HG03196 (cell line): ENCODE results near the gene SMR3B.

ENCODE experiments used
- ATAC-seq: cut with Tn5 transposase; IDR thresholded peaks from one replicate; pipeline ENCODE4 v1.9.1; 2021; ENCODE audit not compliant: unreplicated experiment

SMR3B gene

DNA sequence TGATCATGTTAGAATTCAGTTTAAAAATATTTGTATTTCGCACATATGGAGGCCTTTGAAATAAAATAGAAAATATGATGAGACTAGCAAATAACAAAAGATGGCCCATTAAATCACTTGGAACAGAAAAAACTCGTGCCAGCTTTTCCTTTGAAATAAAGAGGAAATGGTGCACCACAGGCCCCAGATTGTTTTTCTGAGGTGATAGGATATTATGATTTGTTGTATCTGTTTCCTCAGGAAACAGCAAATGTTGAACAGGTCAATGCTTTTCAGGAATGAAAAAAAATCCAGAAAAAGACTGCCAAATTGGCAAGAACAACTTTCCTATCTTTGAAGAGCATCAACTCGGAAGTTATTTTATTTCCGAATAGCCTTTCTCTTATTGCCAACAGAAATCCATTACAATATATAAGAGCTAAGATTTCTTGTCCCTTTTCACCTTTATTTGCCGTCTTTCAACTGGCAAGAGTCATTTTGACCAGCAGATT, at the start of gene SMR3B:
SMR3B (plus strand) TSS at position 441 of the 491 bp plus-strand sequence. CDS start 1,380 bp downstream, outside the sequence.
- ATAC-seq = no peak

DNA sequence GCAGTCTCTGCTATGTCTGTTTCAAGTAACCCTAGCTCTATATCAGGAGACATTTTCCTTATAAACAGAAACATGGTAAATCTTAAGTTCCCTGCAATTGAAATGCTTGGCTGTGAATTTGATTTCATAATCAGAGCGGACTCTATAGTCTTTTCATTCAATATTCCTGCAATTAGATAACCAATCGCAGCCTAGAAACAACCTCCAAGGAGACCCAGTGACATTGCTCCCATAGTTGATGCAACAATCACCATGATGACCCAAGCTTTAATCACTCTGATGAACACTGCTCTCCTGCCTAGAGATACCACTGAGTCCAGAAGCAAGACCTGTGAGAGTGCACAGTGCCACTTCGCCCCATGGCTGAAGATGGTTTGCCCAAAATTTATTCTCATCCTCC, 48.2 kb upstream of the SMR3B start, which contains the start of gene CABS1:
CABS1 (plus strand) TSS at position 301 of the 400 bp plus-strand sequence; CDS start at position 360, 59 bp downstream.
- ATAC-seq = no peak

DNA sequence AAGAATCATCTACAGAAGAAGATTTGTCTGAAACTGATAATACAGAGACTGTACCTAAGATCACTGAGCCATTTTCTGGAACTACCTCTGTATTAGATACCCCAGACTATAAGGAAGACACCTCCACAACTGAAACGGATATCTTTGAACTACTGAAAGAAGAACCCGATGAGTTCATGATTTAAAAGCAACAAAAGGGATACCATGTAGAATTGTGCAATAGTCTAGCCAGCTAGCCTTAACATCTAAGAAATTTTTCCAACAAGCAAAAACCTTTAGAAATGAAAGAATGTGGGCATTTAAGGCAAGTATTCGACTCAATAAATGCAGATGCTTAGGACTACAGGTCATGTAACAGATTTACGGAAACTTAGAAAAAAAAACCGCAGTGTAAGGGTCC, 46.9 kb upstream of the SMR3B start:
- no peak for ATAC-seq

DNA sequence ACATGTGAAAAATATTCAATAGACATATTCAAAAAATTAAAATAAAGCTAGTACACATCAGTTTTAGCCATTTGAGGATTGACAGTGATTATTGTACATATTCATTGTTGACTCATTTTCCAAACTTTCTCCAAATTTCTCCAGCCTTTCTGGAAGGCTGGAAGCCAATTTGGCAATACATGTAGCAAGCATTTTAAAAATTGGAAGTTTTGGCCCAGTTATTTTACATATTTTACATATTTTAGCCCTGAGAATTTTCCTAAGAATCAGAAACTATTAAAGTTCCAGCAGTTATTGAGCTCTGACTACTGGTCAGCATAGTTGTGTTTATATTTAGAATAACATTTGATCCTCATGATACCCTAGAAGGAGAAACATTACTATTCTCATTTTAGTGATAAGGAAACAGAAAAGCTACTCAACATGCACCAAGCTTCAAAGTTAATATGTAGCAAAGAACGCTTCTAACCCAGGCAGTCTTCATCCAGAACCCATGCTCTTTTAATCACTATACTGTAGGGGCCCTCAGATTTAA, 45.0 kb upstream of the SMR3B start:
- ATAC-seq = no peak

DNA sequence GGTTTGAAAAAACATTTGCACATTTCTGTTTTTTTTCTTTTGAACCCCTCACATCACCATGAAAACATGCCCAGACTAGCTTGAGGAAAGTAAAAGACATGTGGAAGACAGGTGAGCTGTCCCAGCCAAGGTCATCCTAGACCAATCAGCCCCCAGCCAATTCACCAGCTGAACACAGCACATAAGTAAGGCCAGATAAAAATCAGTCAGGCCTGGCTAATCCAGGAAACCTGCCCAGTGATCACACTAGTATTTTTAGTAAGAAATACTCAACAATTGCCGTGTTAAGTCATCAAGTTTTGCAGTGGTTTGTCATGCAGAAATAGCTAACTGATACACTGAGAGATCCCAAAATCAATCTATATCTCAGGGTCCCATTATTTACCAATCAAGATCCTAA, 26.7 kb upstream of the SMR3B start:
- ATAC-seq = no peak

DNA sequence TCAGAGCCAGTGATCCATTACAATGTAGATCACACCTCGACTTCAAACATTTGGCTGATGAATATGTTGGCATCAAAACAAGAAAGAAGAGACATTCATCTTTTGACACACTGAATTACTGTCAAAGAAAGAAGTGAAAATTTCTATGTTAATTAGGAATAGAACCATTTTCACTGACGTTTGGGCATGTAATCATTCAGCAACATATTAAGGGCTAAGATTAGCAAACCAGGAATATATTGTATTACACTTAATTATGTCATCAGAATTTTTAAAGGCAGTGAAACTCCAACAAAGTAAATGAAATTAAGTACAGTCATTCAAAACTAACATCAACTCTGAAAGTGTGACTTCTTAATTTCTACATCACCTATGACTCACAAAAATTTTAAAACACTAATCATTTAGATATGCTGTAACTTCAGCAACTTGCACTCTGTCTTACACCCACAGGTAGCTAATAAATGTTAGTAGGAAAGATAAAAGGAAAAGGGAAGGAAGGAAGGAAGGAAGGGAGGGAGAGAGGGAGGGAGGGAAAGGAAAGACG, 23.7 kb upstream of the SMR3B start:
- no peak for ATAC-seq

DNA sequence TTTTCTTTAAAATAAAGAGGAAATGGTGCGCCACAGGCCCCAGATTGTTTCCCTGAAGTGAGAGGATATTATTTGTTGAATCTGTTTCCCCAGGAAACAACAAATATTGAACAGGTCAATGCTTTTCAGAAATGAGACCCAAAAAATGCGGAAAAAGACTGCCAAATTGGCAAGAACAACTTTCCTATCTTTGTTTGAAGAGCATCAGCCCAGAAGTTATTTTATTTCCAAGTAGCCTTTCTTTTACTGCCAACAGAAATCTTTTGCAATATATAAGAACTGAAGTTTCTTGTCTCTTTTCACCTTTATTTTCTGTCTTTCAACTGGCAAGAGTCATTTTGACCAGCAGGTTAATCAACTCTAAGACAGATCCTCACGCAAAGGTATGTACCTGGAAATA, 22.5 kb upstream of the SMR3B start, which contains the start of gene SMR3A:
SMR3A (plus strand) TSS at position 301 of the 400 bp plus-strand sequence. CDS start 1,356 bp downstream, outside the sequence.
- ATAC-seq = no peak

DNA sequence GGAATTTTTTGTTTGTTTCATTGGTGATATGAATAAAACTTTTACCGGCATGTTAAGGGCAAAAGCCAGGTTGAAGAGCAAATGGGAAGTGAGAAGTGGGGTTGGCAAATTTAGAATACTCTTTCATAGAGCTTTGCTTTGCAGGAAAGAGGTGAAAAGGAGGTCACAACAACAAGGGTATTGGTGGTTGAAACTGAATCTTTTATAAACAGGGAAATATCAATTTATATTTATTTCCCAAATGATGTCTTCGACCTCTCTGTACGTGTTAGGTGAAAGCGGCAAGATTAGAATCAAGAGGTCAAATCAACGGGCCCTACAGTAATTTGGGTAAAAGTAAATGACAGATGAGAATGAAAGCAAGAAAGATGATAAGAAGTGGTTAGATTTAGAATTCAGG, 18.9 kb upstream of the SMR3B start:
- ATAC-seq = no peak

DNA sequence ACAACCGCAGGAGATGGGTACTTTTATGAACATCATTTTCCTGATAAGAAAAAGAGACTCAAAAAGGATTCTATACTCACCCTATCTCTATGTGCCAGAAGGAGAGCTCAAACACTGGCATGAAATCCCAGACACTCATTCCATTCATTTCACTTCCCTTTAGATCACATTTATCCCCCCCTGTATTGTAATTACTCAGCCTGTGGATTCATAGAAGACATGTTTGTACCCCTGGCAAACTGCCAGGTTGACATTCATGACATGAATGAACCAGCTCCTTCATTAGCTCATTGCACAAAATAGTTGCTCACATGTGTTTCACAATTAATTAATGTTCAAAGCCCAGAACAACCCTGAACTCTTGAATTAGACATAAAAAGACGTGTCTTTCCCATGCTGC, 17.5 kb upstream of the SMR3B start:
- no peak for ATAC-seq

DNA sequence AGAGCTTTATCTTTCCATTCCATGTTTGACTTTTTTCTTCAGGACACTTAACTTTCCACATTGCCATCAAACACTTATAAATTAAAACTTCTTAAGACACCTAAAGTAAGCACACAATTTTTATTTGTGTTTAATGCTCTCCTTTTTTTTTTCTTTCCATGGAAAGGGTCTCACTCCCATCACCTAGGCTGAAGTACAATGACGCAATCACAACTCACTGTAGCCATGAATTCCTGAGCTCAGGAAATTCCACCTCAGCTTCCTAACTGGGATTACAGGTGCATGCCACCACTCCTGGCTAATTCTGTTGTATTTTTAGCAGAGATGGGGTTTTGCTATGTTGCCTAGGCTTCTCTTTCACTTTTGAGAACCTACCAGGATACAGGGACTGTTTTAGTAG, 15.1 kb upstream of the SMR3B start:
- ATAC-seq = no peak

DNA sequence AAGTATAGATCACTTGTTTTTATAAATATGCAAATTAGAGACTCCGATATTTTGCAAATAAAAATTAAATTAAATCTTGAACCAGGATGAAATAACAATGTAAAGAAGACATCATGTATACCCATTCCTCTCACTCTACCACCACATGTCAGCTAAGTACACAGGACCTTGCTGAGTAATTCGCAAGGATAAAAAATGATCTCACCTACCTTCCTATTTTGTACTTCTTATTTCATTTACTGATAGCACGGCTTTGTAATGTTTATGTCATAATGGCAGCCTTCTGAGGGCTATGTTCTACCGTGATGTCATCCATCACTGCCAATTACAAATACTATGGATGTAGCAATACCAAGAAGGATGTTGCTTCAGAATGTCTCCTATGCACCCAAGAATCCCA, 10.9 kb upstream of the SMR3B start:
- no peak for ATAC-seq

DNA sequence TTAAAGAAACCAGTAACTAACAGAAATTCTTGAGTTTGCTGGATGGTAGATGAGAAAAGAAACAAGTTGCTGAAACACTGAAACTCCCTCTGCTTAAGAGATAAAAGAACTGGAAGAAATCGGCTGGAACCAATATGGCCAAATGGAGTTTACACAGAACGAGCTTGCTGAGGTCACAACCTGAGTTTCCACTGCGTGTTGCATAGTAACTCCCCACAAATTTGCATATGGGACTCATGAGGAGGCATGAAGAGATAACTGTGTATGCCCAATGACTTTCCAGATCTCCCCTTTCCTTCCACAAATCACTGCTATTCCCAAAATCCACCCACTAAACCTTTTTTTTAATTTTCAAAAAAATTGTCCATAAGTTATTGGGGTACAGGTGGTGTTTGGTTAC, 10.2 kb upstream of the SMR3B start:
- ATAC-seq = no peak

DNA sequence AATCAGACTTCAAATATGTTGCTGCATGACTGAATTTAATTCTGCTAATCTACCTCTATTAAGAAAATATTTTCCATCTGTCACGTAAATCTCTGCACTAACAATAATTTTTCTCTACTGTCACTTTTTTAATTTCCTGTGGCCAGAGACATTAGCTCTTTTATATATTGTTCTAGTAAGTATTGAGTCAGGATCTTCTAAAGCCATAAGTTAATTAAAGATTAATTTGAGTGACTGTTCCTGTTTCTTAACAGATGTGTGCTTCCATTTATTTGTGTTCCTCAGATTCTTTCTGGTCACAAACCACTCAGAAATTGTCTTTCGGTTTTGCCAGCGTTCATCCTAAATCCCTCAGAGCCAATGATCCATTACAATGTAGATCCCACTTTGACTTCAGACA, 2.4 kb upstream of the SMR3B start:
- ATAC-seq = no peak

DNA sequence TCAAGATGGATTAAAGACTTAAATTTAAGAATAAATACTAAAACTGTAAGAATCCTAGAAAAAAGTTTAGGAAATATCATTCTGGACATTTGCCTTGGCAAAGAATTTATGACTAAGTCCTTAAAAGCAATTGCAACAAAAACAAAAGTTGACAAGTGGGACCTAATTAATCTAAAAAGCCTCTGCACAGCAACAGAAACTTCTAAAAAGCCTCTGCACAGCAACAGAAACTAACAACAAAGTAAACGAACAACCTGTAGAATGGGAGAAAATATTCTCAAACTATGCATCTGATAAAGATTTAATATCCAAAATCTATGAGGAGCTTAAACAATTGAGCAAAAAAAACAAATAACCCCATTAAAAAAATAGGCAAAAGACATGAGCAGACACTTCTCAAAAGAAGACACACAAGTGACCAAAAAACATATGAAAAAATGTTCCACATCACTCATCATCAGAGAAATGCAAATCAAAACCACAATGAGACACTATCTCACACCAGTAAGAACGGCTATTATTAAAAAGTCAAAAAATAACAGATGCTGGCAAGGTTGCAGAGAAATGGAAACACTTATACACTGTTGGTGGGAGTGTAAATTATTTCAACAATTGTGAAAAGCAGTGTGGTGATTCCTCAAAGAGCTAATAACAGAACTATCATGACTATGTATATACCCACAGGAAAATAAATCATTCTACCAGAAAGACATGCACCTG, 9.3 kb downstream of the SMR3B start:
- ATAC-seq = peak; percentile 52

DNA sequence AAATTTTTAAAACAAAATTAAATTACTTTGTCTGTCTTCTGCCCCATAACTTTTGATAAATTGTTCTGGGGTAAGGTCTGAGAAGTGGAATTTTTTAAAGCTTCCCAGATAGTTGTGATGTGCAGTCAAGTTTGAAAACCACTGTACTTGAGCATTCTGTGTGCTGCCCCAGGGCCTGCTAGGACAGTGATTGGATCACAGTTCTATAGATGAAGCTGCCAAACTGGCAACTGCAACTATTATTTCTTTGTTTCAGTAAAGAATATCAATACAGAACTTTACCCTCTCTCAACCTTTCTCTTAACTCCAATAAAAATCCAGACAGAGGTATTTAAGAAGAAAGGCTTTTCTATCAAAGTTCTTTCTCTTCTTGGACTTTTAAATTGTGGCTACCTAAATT, 14.6 kb downstream of the SMR3B start, which contains the start of gene OPRPN:
OPRPN (plus strand) TSS at position 361 of the 400 bp plus-strand sequence. CDS start 1,346 bp downstream, outside the sequence.
- no peak for ATAC-seq

DNA sequence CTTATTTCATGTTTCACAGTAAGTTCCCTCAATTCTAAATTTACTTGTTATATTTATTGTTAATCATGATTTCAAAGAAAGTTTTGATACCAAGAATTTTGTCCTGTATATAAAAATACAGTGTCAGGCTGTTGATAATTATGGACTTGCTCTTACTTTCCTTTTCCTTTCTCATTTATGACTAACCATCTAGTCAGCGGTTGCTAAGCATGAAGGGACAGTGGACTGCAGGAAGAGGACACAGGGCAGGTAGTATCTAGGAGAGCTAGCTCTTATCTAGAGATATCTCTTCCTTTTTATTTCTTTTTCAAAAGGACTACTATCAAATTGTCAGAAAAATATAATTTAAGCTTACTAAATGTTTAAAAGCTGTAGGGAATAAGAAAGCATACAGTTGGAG, 16.4 kb downstream of the SMR3B start:
- no peak for ATAC-seq

DNA sequence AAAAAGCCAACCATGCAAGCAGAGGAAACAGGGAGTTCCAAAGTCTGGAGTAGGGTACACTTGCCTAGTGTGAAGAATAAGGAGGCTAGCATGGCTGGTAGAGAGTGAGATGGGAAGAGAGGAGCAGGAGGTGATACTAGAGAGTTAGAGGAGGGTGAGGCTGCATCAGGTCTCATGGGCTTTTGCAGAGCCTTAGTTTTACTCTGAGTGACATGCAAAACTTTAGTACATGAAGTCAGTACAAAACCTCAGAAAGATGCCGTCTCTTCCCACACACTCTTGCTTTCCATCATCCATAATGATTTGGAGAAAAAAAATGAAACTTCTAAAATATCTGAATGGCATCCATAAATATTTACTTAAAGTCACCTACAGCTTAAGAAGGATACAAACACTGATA, 19.8 kb downstream of the SMR3B start:
- ATAC-seq = no peak

DNA sequence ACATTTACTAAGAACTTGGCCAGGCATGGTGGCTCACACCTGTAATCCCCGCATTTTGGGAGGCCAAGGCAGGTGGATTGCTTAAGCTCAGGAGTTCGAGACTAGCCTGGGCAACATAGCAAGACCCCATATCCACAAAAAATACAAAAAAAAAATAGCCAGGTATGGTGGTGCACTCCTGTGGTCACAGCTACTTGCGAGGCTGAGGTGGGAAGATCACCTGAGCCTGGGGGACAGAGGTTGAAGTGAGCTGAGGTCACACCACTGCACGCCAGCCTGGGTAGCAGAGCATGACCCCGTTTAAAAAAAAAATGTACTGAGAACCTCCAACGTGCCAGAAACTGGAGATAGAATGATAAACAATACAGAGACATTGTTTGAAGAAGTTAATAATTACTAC, 22.8 kb downstream of the SMR3B start:
- ATAC-seq = peak; percentile 68

DNA sequence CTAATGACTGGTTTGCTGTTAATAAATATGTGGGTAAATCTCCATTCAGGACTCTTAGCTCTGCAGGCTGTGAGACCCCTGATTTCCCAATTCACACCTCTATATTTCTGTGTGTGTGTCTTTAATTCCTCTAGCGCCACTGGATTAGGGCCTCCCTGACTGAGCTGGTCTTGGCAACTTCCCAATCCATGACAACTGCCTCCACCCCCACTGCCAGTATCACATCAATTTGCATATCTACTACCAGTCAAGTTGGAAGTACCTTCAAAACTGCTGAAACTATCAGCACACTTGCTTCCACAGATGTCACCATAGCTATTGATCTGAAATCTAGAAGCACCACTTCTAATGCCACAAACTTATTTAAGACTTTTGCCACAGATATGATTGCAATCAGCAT, 42.4 kb downstream of the SMR3B start:
- ATAC-seq = no peak

DNA sequence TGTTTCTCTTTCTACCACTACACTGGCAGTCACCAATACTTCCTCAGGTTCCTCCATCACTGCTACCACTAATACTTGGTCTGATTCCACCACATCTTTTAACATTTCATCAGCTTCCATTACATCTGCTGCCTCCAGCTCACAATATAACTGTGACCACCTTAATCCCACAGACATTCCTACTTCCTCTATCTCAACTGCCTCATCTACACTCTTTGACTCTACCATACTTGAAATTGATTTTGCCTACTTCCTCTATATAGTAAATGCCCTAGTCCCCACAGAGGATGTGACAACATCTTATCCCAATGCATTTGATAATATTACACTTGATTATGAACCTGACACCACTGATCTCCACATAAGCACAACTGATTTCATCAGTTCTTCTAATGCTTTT, 43.9 kb downstream of the SMR3B start:
- no peak for ATAC-seq

DNA sequence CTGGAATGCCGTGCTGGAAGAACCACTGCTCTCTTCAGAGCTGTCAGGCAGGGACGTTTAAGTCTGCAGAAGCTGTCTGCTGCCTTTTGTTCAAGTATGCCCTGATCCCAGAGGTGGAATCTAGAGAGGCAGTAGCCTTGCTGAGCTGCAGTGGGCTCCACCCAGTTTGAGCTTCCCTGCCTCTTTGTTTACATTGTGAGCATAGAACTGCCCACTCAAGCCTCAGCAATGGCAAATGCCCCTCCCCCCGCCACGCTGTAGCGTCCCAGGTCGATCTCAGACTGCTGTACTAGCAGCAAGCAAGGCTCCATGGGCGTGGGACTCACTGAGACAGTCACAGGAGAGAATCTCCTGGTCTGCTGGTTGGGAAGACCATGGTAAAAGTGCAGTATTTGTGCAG, 54.3 kb downstream of the SMR3B start:
- no peak for ATAC-seq
